GM12878 (cell line): ENCODE results near the gene DDX39B. TPM values are rescaled to one million over a fixed set of nuclear protein-coding genes. Genes with fewer than 3 reads are reported as not detected.

ENCODE experiments used
- ATAC-seq: fragments of 200-7000 bp; cut with Tn5 transposase; 3 replicates; pipeline ENCODE4 v1.9.1; 2020; ENCODE audit warnings: mild to moderate bottlenecking, moderate library complexity
- BruUV-seq: library from RNA; stranded (reverse); fragments of 400-500 nt; replicated peaks from 2 replicates; lab custom pipeline; 2021; lab: Mats Ljungman, UMichigan
- CTCF ChIA-PET: fragments of 300-600 bp; sonication (Branson Sonifier 250); formaldehyde crosslinking; extraction: SDS; loops from one replicate; lab custom pipeline; 2021; ENCODE audit warnings: inconsistent platforms; lab: Yijun Ruan, JAX
- POLR2A ChIA-PET: fragments of 350-600 bp; formaldehyde crosslinking; extraction: SDS; loops from one replicate; lab custom pipeline; 2021; ENCODE audit warnings: inconsistent platforms; lab: Charles Lee
- RAD21 ChIA-PET: fragments of 300-600 bp; sonication (Branson Sonifier 250); formaldehyde crosslinking; loops from one replicate; lab custom pipeline; 2023; ENCODE audit warnings: antibody characterized with exemption; ENCODE audit not compliant: unreplicated experiment; lab: Charles Lee
- SMC1A ChIA-PET: fragments of 300-600 bp; sonication (Branson Sonifier 250); formaldehyde crosslinking; loops from one replicate; lab custom pipeline; 2023; ENCODE audit not compliant: unreplicated experiment, uncharacterized antibody; lab: Charles Lee
- DNase-seq: peaks from one replicate; pipeline ENCODE4 v3.0.0-alpha.2; 2011; ENCODE audit warnings: low read depth, low spot score
- FAIRE-seq: peaks from 3 replicates; lab custom pipeline; 2011; peaks lifted over from hg19 to GRCh38; lab: Jason Lieb, UNC
- H2AFZ ChIP-seq: 2 replicates; pipeline ENCODE4 v1.6.0; 2011; ENCODE audit warnings: low read depth, low read length, control low read depth; ENCODE audit not compliant: control insufficient read depth
- H3K27ac ChIP-seq: 2 replicates; pipeline ENCODE4 v1.5.1; 2011; ENCODE audit warnings: control low read depth; ENCODE audit not compliant: control insufficient read depth, insufficient read depth
- H3K27me3 ChIP-seq, 2 experiments: replicated peaks in 1 of 2; 2 replicates each; pipeline versions ENCODE4 v1.6.0 to v1.6.1; 2011; ENCODE audit warnings: low read length in 1 of 2; ENCODE audit not compliant: control insufficient read depth in 2 of 2, insufficient read depth in 2 of 2
- H3K36me3 ChIP-seq, 2 experiments: 2 replicates each; pipeline ENCODE4 v1.5.1; 2011; ENCODE audit warnings: low read length in 1 of 2; ENCODE audit not compliant: control insufficient read depth in 2 of 2, insufficient read depth in 2 of 2
- H3K4me1 ChIP-seq: 2 replicates; pipeline ENCODE4 v1.6.1; 2011; ENCODE audit warnings: mild to moderate bottlenecking, low read length, moderate library complexity, mixed read lengths; ENCODE audit not compliant: control insufficient read depth, insufficient read depth
- H3K4me2 ChIP-seq: 2 replicates; pipeline ENCODE4 v1.6.0; 2011; ENCODE audit warnings: control low read depth; ENCODE audit not compliant: control insufficient read depth, insufficient read depth
- H3K4me3 ChIP-seq: fragments of 200-600 bp; sonication (generic); 2 replicates; pipeline ENCODE4 v1.5.1; 2016
- H3K79me2 ChIP-seq: 2 replicates; pipeline ENCODE4 v1.6.0; 2011; ENCODE audit warnings: low read length; ENCODE audit not compliant: control insufficient read depth, insufficient read depth
- H3K9ac ChIP-seq: 2 replicates; pipeline ENCODE4 v1.8.0; 2011; ENCODE audit warnings: low read length, control low read depth, mixed read lengths; ENCODE audit not compliant: control insufficient read depth, insufficient read depth
- H3K9me3 ChIP-seq: replicated peaks from 3 replicates; pipeline ENCODE4 v1.5.1; 2011; ENCODE audit warnings: mild to moderate bottlenecking, low read length; ENCODE audit not compliant: control insufficient read depth, insufficient read depth
- H4K20me1 ChIP-seq: 2 replicates; pipeline ENCODE4 v1.6.0; 2011; ENCODE audit not compliant: control insufficient read depth, insufficient read depth
- CREB1 ChIP-seq: IDR thresholded peaks from 2 replicates; pipeline ENCODE4 v1.6.1; 2012; ENCODE audit warnings: low read depth, mild to moderate bottlenecking, inconsistent platforms
- IKZF1 ChIP-seq: fragments of 450-650 bp; conservative IDR thresholded peaks from 2 replicates; pipeline ENCODE4 v1.6.1; 2017; ENCODE audit warnings: antibody characterized with exemption, mild to moderate bottlenecking
- IKZF2 ChIP-seq, 2 experiments: fragments of 450-650 bp; IDR thresholded peaks; 2 replicates each; pipeline ENCODE4 v1.6.1; 2017; ENCODE audit warnings: mild to moderate bottlenecking in 2 of 2, moderate library complexity in 2 of 2
- IRF4 ChIP-seq: IDR thresholded peaks from 2 replicates; pipeline ENCODE4 v1.6.1; 2011; ENCODE audit warnings: low read depth, low read length
- PAX5 ChIP-seq: IDR thresholded peaks from 2 replicates; pipeline ENCODE4 v1.6.1; 2011; ENCODE audit warnings: low read depth, low read length, borderline replicate concordance
- POLR2A ChIP-seq: IDR thresholded peaks from 2 replicates; pipeline ENCODE4 v1.6.1; 2011; ENCODE audit warnings: low read depth, mild to moderate bottlenecking, low read length
- SIX5 ChIP-seq: IDR thresholded peaks from 2 replicates; pipeline ENCODE4 v1.6.1; 2011; ENCODE audit warnings: mild to moderate bottlenecking, low read depth, low read length, moderate library complexity; ENCODE audit not compliant: severe bottlenecking
- SREBF1 ChIP-seq: IDR thresholded peaks from 2 replicates; pipeline ENCODE4 v1.6.1; 2012; ENCODE audit warnings: mild to moderate bottlenecking, low read length
- TBL1XR1 ChIP-seq: IDR thresholded peaks from 2 replicates; pipeline ENCODE4 v1.6.1; 2012; ENCODE audit warnings: low read depth, low read length, improper control_type of control experiment
- ZBTB4 ChIP-seq: fragments of 450-650 bp; formaldehyde crosslinking; IDR thresholded peaks from 2 replicates; pipeline ENCODE4 v1.4.0; 2022; ENCODE audit warnings: mild to moderate bottlenecking, moderate library complexity
- ZNF622 ChIP-seq: fragments of 450-650 bp; IDR thresholded peaks from 2 replicates; pipeline ENCODE4 v1.6.1; 2017; ENCODE audit warnings: mild to moderate bottlenecking, inconsistent platforms
- WGBS: methylation state at CpG from one replicate; pipeline ENCODE4 v1.1.6; 2016; ENCODE audit warnings: low lambda C conversion rate; ENCODE audit not compliant: insufficient replicate concordance, insufficient coverage; ENCODE audit errors: missing lambda C conversion rate; 5-methylcytosine and 5-hydroxymethylcytosine counted together
- in situ Hi-C: fragments of 300-500 bp; cut with MboI; formaldehyde crosslinking; loops from 9 replicates; pipeline ENCODE4 v1.14.3; 2018; ENCODE audit warnings: mixed read lengths
- intact Hi-C: fragments of 100-400 bp; cut with micrococcal nuclease; formaldehyde crosslinking; loops from one replicate; pipeline ENCODE4 v1.14.2; 2022; ENCODE audit not compliant: unreplicated experiment
- polyA plus RNA-seq, 11 experiments: library from polyadenylated mRNA; depleted of rRNA in 4 of 11; unstranded in 6 of 11; stranded (reverse) in 5 of 11; fragments of >200 nt; fragmentation: Nextera tagmentation in 4 of 11; fragmentation: Illumina TruSeq in 1 of 11; extraction: Ambion mirVana in 4 of 11; extraction: Trizol in 1 of 11; gene quantifications; 1 replicate in 1 of 11; 2 replicates in 10 of 11; pipeline versions ENCODE4 v1.2.1 to v1.2.3, GENCODE V29; 2011 to 2016; ENCODE audit warnings: inconsistent platforms in 2 of 11, missing spikeins in 2 of 11, low read depth in 1 of 11
- total RNA-seq, 4 experiments: library from RNA; depleted of rRNA in 3 of 4; stranded (reverse); fragments of >200 nt in 3 of 4; fragmentation: Illumina TruSeq in 1 of 4; extraction: Trizol in 1 of 4; gene quantifications; 2 replicates each; pipeline versions ENCODE4 v1.2.1 to v1.2.3, GENCODE V29; 2013 to 2021
- TF ChIP-seq, protein P1 (sequence below): fragments of 450-650 bp; IDR thresholded peaks from 2 replicates; pipeline ENCODE4 v1.6.1; 2016; ENCODE audit warnings: mild to moderate bottlenecking
- TF ChIP-seq, protein P2 (sequence below): IDR thresholded peaks from 2 replicates; pipeline ENCODE4 v1.6.1; 2012; ENCODE audit warnings: low read depth, low read length, improper control_type of control experiment
- TF ChIP-seq, protein P3 (sequence below): IDR thresholded peaks from 2 replicates; pipeline ENCODE4 v1.6.1; 2011; ENCODE audit warnings: low read depth, low read length, improper control_type of control experiment, borderline replicate concordance
- TF ChIP-seq, protein P4 (sequence below): fragments of 450-650 bp; IDR thresholded peaks from 2 replicates; pipeline ENCODE4 v1.6.1; 2016; ENCODE audit warnings: mild to moderate bottlenecking

DDX39B gene
- total and polyA plus RNA-seq, 10 of the 15 experiments (the other 5 are each of a cell fraction or from before 2014, with no cell fraction given): 271 to 661 (median 330) TPM

- TF ChIP-seq, protein P1, sequence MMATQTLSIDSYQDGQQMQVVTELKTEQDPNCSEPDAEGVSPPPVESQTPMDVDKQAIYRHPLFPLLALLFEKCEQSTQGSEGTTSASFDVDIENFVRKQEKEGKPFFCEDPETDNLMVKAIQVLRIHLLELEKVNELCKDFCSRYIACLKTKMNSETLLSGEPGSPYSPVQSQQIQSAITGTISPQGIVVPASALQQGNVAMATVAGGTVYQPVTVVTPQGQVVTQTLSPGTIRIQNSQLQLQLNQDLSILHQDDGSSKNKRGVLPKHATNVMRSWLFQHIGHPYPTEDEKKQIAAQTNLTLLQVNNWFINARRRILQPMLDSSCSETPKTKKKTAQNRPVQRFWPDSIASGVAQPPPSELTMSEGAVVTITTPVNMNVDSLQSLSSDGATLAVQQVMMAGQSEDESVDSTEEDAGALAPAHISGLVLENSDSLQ: no peak
- TF ChIP-seq TBL1XR1 (no peak), ZBTB4 (CRISPR knock-in tag) (no peak)
- TF ChIP-seq, protein P2, sequence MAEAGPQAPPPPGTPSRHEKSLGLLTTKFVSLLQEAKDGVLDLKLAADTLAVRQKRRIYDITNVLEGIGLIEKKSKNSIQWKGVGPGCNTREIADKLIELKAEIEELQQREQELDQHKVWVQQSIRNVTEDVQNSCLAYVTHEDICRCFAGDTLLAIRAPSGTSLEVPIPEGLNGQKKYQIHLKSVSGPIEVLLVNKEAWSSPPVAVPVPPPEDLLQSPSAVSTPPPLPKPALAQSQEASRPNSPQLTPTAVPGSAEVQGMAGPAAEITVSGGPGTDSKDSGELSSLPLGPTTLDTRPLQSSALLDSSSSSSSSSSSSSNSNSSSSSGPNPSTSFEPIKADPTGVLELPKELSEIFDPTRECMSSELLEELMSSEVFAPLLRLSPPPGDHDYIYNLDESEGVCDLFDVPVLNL: no peak
These were observed 6.1 kb downstream of the DDX39B start (continued) for GRCh38 chr6:31535538-31536324.

DNA sequence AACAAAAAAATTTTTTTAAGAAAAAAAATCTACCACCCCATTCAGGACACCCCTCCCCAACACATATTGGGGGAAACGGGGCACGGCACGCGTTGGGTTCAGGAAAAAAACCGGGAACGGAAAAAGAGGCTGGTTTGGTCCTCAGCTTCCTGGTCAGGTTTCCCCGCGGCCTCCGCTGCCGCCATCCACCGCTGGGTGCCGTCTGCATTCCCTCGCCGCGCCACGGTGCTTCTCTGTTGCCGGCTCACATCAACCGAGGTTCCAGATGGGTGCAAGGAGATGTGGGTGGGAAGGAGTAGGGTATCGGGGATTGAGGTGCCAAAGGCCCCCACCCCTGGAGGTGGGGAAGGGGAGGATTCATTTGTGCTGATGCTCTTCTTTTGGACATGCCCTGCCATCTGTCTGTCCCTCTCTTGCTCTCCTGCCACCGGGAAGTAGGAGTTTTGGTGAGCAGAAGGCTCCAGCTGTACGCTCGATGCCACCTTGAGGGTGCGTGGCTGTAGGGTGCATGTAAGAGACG lies 7.2 kb downstream of the DDX39B start:
- ChIA-PET CTCF (no interaction called here), POLR2A (no interaction called here), SMC1A (no interaction called here), RAD21 (no interaction called here)
- FAIRE-seq: no peak
- no peak for DNase-seq
- no peak overlapping the region for H3K27ac ChIP-seq
- peak overlapping the region; percentile 13; the same call in 1 of the 2 replicates for H3K4me2 ChIP-seq
- no peaks in the 10 kb centered on the region for H3K4me1 ChIP-seq
- in situ Hi-C loops: no loop called here
- TSS peak; percentile 28 for BruUV-seq
- no peaks in the 10 kb centered on the region for H3K27me3 ChIP-seq
- H2AFZ ChIP-seq: no peak overlapping the region
- no peak overlapping the region for H3K9ac ChIP-seq
- peaks cover 3% of the 10 kb centered on the region for H4K20me1 ChIP-seq
- H3K79me2 ChIP-seq: peaks cover 51% of the 10 kb centered on the region
- no peak overlapping the region for H3K4me3 ChIP-seq
- 90% methylated on average over 24 of the region's 24 CpGs for whole genome bisulfite sequencing
- H3K9me3 ChIP-seq: no peaks in the 10 kb centered on the region
- intact Hi-C loops: no loop called here
- peaks cover 43 to 57% of the 10 kb centered on the region in 2 experiments for H3K36me3 ChIP-seq
- ATAC-seq: no peak
- no peak for TF ChIP-seq SREBF1
- TF ChIP-seq, protein P3, sequence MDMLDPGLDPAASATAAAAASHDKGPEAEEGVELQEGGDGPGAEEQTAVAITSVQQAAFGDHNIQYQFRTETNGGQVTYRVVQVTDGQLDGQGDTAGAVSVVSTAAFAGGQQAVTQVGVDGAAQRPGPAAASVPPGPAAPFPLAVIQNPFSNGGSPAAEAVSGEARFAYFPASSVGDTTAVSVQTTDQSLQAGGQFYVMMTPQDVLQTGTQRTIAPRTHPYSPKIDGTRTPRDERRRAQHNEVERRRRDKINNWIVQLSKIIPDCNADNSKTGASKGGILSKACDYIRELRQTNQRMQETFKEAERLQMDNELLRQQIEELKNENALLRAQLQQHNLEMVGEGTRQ: no peak
- TF ChIP-seq IKZF2 (IDR thresholded peaks at IDR 0.05): no peak
- TF ChIP-seq IRF4: no peak
- TF ChIP-seq POLR2A: peak; percentile 7; the same call in 1 of the 2 replicates
- no peak for TF ChIP-seq PAX5
- no peak for TF ChIP-seq CREB1
- no peak for TF ChIP-seq ZNF622
- TF ChIP-seq IKZF1: 0 out of 2 replicates have a peak, but pooled peaks have one; percentile 18
- TF ChIP-seq, protein P4, sequence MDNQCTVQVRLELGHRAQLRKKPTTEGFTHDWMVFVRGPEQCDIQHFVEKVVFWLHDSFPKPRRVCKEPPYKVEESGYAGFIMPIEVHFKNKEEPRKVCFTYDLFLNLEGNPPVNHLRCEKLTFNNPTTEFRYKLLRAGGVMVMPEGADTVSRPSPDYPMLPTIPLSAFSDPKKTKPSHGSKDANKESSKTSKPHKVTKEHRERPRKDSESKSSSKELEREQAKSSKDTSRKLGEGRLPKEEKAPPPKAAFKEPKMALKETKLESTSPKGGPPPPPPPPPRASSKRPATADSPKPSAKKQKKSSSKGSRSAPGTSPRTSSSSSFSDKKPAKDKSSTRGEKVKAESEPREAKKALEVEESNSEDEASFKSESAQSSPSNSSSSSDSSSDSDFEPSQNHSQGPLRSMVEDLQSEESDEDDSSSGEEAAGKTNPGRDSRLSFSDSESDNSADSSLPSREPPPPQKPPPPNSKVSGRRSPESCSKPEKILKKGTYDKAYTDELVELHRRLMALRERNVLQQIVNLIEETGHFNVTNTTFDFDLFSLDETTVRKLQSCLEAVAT: no peak
- TF ChIP-seq SIX5: no peak
